Tongue (tissue), 2 donors: ENCODE measurements around the gene MTERF4. TPM values are rescaled to one million over a fixed set of nuclear protein-coding genes. Genes with fewer than 3 reads are reported as not detected.

Source experiments
- DNase-seq: peaks from one replicate; pipeline ENCODE4 v3.0.0-alpha.2; 2015
- total RNA-seq: library from RNA; depleted of rRNA; stranded (reverse); fragments of >200 nt; gene quantifications from one replicate; pipeline ENCODE4 v1.2.3, GENCODE V29; 2014

The MTERF4 gene
- total RNA-seq, 1 donor from 2014 or later, result 70.9 TPM

DNA sequence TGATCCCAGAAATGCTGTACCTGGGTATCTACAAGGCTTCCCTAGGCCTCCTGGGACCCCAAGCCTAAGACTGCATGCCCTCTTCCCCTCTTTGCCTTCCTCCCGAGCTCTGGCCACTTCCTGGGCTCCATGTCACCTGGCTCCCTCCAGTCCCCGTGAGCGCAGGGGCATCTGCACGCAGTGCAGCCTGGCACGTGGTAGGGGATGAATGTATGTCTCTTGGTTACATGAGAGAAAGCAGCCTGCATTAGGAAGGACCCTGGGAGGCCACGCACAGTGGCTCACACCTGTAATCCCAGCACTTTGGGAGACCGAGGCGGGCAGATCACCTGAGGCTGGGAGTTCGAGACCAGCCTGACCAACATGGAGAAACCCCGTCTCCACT lies 31.3 kb upstream of the MTERF4 start:
- no peak for DNase-seq

DNA sequence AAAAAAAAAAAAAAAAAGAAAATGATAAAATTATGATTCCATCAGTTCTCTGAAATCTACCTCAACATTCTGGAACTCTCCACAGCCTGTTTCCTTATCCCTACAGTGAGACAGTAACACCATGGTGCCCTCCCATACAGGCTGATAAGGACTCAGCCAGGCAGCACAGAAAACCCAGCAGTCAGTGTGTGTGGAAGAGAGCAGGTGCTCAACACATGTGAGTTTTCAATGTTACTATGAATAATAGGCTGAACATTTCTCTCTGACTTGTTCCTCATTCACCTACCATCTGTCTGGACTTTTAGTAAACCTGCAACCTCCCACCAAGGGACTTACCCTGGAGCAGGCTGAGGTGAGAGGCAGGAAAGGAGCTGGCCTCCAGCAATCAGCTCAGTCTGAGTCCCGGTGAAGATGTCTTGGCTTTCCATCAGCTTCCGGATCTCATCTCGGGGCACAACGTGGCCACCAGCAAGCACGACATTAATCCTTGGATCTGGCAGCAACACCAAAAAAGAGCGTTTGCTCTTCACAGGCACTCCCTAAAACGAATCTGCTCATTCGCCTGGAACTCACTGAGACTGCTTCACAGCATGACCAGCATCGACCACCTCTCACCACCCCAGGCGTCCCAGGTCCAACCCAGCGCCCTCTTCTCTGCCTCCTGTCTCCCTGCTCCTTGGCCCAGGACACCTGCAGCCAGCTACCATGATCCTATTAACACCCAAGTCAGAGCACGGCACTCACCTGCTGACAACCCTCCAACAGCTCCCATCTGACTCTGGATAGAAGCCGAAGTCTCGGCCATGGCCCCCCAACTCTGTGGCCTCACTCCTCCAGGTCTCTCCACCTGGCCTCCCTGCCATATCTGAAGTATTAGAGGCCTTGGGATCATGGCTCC lies 30.7 kb upstream of the MTERF4 start:
- DNase-seq, result no peak

DNA sequence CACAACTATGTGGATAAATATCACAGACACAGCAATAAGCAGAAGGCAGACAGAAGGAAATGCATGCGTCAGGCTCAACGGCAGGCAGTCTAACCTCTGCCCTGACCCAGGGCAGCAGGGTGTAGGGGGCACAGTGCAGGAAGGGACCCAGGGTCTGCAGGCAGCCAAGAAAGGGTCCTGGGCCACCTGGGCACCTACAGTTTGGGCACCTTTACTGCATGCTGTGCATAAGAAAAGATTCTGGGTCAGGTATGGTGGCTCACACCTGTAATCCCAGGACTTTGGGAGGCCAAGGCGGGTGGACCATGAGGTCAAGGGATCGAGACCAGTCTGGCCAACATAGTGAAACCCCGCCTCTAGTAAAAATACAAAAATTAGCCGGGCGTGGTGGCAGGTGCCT lies 29.4 kb upstream of the MTERF4 start:
- no peak for DNase-seq

DNA sequence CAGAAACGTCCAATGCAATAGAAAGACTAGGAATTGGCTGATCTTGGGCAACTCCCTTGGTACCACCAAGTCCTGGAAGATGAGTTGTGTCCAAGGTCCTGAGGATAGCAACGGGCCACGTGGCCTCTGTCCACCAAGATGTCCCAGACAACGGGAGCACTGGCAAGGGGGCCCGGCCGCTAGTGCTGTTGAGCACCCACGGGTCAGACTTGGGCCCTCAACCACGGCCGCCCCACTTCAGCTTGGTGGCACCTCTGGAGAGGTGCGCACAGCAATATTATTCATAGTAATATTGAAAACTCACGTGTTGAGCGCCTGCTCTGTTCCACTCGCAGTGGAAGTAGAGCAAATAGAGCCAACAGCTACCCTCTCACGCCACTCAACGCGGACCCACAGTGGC lies 28.2 kb upstream of the MTERF4 start:
- DNase-seq, result no peak

DNA sequence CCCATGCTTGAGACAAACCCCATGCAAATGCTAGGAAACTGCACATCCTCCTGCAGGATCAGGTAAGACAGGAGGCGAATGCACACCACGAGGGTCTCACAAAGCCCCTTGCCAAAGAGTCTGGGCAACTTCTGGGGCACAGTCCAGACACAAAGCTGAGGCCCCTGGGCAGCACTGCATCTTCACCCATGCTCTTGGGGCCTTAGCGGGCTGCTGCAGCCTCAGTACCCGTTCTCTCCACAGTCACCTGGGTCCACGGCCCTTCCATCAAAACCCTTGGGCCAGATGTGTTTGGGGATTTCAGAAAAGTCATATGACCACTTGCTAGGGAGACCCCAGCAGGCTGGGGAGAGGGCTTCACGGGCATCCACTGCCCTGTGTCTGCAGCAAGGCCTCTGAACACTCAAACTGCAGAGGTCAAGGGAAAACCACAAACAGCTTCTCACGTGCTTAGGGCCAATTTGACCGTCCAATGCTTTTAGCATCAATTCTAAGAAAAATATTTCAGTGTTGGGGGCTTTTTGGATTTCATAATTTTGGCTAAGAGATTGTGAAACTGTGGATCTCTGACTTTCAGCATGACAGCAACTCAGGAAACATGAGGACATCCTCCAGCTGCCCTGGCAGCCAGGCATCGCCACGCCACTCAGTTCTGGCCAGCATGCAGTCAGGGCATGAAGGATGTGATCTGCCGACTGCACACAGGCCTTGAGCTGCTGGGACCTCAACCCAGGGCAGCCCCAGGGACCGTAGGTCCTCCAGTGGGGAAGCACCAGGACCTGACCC lies 27.2 kb upstream of the MTERF4 start:
- no peak for DNase-seq

DNA sequence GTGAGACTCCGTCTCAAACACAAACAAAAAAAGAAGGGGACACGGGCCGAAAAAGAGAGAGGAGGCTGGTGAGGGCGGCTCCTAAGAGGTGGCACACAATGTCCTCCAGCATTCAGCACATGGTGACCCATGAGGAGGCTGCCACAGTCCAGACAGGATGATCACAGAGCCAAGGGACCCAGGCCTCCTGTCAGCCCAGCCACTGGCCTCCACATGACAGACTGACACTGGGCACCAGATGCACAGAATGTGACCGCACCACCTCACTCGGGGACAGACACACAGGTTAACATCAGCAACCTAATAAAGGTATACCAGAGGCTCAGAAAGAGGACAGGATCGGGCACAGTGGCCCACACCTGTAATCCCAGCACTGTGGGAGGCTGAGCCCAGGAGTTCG lies 26.2 kb upstream of the MTERF4 start:
- DNase-seq, result no peak

DNA sequence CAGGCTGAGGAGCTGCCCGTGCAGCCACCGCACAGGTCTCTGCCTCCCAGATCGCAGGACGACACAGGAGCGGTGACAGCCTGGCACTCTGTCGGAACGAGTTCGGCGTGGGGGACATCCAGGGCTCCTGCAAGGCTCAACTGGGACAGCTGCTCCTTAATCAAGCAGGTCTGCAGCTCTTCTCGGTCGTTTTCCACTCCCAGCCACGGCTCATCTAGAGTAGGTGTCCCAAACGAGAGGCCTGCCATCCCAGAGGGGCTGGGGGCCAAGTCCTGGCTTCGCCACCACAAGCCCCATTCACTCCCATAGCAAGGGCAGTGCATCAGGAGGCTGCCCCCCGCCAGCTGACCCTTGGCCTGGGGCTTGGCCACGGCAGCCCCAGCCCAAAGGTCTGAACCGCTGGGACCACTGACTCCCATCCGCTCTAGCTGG lies 24.7 kb upstream of the MTERF4 start:
- DNase-seq, result no peak

DNA sequence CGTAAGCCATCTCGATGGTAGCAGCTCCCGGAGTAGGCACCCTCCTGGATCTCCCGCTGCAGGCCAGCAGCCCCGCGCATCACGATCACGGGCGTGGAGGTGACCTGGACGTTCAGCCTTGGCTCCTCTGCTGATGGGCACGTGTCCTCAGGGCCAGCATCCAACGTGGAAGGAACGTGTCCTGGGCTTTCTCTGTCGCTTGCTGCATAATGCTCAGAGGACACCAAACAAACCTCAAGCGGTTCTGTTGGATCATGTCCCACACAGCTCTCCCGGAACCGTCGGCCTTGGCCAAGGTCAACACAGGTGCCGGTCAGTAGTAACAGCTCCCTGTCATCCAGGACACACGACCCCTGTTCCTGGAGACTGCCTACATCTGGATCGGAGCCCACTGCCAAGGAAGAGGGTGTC lies 24.1 kb upstream of the MTERF4 start:
- no peak for DNase-seq

DNA sequence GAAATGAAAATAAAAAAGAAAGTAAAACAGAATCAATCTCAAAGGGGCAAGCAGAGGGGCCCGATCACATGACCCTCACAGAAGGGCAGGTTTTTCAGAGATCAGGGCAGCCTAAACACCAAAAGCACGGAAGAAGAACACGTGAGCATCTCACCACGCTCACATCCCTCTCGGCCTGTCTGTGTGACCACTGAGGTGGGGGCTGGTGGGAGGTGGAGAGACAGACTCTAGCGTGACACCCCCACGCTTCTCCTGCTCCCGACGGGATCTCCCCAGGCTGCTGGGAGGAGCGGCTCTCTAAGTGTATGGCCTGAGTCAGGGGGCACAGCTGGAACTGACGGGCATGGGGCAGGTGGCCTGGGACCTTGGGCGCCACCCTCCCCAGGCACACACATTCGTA lies 23.5 kb upstream of the MTERF4 start:
- no peak for DNase-seq

DNA sequence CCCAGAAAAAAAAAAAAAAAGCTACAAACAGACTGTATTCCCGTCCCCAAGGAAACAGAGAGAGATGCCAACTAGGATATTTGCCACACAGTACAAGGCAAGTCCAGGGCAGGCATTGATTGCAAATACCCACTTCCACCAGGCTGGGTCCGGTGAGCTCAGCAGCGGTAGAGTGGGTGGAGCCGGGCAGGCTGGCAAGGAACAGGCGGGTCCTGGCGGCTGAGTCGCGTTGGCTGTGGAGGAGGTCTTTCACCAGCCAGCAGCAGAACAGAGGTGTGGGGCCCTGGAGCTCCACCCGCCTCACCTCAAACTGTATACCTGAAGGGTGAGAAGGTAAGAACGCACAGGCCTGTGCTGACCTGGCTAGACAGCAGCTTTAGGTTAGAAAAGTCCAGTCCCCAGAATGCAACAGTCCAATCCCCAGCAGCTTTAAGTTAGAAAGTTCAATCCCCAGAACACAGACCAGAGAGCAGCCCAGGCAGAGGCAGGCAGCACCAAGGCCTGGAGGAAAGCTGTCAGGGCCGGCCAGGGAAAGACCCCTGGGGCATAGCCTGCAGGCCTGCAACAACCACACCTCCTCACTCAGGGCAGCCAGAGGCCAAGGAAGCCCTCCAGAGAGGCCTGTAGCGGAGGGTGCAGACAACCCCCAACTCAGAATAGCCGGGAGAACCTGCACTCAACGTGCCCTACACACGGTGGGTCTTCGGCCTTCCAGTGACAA lies 21.9 kb upstream of the MTERF4 start:
- DNase-seq, result no peak

DNA sequence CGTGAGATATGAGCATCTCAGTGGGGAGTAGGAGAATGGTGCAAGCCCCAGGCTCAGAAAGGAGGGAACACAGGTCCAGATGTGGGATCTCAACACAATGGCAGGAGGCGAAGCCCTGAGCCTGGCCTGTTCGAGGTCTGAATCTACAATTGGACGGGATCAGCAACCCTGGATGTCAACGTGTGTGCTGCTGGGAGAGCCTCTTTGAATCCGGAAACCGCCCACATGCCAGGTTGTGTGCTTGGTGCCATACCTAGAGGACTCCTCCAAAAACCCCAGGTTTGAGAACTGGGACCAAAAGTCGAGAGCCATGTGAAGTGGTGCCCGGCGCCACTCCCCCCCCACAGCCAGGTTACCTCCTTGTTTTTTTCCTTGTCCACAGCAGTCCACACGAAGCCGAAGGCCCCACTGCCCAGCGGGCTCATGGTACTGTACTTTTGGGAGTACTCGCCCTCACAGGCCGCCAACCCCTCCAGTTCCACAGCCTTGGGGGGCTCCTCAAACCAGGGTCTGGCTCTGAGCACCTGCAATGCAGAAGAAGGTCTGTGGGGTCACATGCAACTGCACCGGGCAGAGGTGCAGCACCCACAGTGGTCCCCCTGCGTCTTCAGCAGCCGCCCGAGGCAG lies 20.4 kb upstream of the MTERF4 start:
- no peak for DNase-seq

DNA sequence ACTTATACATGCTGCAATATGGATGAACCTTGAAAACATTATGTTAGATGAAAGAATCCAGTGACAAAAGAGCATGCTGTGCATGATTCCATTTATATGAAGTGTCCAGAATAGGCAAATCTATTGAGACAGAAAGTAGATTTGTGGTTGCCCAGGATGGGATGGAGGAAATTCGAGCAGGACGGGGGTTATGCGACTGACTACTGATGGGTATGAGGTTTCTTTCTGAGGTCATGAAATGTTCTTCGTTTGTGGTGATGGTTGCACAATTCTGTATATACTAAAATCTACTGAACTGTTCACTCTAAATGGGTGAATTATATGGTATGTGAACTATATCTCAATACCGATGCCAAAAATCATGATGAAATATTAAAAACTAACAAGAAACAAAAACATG lies 18.9 kb upstream of the MTERF4 start:
- DNase-seq, result no peak

DNA sequence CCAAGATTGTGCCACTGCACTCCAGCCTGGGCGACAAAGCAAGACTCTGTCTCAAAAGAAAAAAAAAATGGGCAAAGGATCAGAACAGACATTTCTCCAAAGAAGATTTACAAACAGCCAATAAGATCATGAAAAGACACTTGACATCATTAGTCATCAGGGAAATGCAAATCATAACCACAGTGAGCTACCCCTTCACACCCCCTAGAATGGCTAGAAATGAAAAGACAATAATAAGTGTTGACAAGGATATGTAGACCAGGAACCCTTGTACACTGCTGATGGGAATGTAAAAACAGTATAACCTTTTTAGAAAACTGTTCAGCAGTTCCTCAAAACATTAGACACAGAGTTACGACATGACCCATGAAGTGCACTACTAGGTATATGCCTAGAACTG lies 18.4 kb upstream of the MTERF4 start:
- DNase-seq, result no peak

DNA sequence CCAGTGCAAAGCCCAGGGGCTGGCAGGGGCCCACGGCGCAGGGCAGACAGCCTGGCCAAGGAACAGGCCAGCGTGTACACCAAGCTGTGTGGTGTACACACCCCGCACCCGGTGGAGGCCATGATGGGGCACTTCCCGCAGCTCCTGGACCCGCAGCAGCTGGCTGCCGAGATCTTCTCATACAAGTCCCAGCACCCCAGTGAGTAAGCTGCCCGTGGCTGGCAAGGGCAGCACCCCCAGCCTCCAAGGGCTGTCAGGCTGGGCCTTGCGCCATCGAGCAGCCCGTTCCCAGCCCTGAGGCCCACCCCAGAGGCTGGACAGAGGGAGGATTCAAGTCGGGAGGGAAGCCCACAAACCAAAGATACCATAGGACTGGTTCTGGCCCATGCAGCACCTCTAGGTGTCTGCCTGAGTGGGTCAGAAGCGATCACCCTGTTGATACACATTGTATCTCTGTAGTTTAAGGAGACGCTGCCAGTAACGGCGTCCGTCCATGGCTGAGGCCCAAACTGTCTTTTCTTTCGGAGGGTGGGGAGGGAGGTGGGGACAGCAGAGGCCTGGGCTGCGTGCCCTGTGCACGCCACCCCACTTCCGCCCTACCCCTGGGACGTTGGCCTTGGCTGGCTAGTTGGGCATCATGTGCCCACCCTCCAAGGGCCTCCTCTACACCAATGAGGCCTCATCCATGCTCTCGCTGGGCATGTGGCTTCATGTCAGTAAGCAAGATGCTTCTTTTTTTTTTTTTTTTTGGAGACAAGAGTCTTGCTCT lies 16.8 kb upstream of the MTERF4 start:
- no peak for DNase-seq

DNA sequence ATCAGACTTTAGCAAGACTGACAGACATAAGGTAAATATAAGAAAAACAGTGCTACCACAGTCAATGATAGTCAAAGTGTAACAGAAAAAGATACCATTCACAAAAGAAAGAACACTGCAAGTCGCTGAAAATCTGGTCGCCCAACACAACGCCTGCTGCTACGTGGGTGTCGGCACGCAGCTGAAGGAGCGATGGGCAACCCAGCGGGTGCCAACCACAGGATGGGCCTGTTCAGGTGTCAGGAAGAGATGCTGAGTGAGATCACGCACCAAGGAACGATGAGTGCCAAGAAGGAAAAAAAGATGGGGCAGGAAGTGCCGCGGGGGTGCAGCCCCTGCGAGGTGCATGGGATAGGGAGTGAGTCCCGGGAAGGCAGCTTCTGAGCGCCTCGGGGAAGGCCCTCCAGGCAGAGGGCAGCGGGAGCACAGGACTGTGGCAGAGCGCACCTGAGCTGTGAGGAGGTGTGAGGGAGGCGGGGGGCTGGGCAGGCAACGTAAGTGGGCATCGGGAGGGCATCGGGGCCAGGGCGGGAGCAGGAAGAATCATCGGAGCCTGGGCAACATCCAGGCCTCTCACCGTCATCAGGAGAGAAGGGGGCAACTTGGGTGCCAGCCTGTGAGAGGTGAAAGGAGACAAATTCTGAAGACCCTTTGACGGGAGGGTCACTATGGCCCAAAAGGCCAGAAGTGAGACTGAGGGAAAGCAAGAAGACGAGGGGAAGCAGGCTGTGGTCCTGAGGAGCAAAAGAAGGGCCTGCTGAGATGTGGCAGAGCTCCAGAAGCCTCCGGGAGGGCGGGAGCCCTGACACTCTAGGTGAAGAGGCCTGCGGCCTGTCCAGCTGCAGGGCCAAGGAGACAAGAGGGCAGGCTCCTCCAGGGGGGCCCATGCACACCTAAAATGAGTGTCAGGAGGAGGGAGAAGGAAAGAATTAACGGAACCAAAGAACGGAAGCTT lies 14.8 kb upstream of the MTERF4 start:
- no peak for DNase-seq

DNA sequence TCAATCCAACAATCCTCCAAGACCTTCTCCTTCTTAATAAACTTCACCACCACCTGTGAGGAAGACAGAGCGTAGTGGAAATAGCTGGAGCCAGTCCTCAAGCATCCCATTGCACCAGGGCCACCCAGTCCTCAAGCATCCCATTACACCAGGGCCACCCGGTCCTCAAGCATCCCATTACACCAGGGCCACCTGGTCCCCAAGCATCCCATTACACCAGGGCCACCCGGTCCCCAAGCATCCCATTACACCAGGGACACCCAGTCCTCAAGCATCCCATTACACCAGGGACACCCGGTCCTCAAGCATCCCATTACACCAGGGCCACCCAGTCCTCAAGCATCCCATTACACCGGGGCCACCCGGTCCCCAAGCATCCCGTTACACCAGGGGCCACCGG lies 13.3 kb upstream of the MTERF4 start:
- no peak for DNase-seq

DNA sequence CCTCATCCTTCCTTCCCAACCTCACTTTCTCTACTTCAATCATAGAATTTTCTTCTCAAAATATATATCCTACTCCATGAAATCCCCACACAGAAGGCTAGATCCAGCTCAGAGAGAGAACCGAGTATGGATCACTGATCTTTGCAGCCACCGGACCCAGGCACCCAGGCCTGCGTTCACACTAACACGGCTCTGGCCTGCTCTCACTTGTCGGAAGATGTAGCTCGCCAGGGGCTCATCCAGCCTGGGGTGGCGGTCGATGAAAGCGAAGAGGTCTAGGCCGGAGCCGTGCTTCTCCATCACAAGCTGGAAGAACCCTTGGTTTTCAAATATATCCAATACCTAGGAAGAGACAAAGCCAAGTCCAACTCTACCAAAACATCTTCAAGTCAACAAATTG lies 12.7 kb upstream of the MTERF4 start:
- DNase-seq, result no peak

DNA sequence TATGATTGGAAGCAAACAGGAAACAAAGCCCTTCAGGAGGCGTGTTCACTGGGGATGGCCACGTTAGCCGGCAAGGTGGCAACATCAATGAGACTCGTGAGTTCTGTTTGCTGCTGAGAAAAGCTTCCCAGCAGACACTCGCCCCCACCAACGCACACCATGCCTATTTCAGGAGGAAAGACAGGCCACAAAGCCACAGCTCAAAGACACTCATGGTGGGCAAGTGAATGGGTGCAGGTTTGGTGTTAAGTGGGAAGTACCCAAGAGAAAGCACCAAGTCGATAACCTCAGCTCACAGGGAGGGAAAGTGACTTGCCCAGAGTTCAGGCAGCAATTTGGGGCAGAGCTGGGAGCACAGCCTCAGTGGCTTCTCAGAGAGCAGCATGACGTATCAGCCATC lies 10.5 kb upstream of the MTERF4 start:
- DNase-seq, result no peak

DNA sequence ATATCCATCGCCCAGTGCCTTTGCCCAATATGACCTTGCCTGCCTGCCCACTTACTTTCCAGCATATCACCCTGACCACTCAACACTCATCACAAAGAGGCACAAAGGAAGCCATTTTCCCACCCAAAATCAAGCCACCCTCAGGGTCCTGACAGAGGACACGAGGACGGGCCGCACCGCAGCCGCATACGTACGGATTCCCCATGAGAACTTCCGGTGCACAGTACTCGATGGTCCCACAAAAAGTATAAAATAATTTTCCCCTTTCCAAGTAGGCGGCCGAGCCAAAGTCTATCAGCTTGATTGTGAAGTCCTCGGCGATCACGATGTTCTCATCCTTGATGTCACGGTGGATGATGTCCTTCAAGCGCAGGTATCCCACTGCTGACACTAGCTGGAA lies 10.0 kb upstream of the MTERF4 start:
- no peak for DNase-seq

DNA sequence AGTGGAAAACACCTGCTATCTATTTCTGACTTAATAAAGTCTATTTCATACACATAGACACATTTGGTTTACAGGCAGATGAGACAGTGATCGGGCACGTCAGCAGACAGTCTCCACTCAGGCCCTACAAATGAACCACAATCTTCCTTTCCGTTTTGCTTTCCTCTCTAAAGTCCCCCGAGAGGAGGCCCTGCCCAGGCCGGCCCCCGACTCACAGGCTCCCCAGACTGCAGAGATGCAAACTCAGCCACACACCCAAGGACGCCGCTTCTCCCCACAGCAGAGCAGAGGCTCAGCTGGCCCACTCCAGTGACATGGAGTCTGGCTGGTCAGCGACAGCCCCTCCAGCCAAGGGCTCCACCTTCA lies 9.3 kb upstream of the MTERF4 start:
- DNase-seq, result no peak
